GM12878 (cell line): ENCODE results near the gene DAAM1. TPM values are rescaled to one million over a fixed set of nuclear protein-coding genes. Genes with fewer than 3 reads are reported as not detected.

Experiments
- ATAC-seq: fragments of 200-7000 bp; cut with Tn5 transposase; 3 replicates; pipeline ENCODE4 v1.9.1; 2020; ENCODE audit warnings: mild to moderate bottlenecking, moderate library complexity
- BruUV-seq: library from RNA; stranded (reverse); fragments of 400-500 nt; replicated peaks from 2 replicates; lab custom pipeline; 2021; lab: Mats Ljungman, UMichigan
- CTCF ChIA-PET: fragments of 300-600 bp; sonication (Branson Sonifier 250); formaldehyde crosslinking; extraction: SDS; loops from one replicate; lab custom pipeline; 2021; ENCODE audit warnings: inconsistent platforms; lab: Yijun Ruan, JAX
- POLR2A ChIA-PET: fragments of 350-600 bp; formaldehyde crosslinking; extraction: SDS; loops from one replicate; lab custom pipeline; 2021; ENCODE audit warnings: inconsistent platforms; lab: Charles Lee
- RAD21 ChIA-PET: fragments of 300-600 bp; sonication (Branson Sonifier 250); formaldehyde crosslinking; loops from one replicate; lab custom pipeline; 2023; ENCODE audit warnings: antibody characterized with exemption; ENCODE audit not compliant: unreplicated experiment; lab: Charles Lee
- SMC1A ChIA-PET: fragments of 300-600 bp; sonication (Branson Sonifier 250); formaldehyde crosslinking; loops from one replicate; lab custom pipeline; 2023; ENCODE audit not compliant: unreplicated experiment, uncharacterized antibody; lab: Charles Lee
- DNase-seq: peaks from one replicate; pipeline ENCODE4 v3.0.0-alpha.2; 2011; ENCODE audit warnings: low read depth, low spot score
- FAIRE-seq: peaks from 3 replicates; lab custom pipeline; 2011; peaks lifted over from hg19 to GRCh38; lab: Jason Lieb, UNC
- H2AFZ ChIP-seq: 2 replicates; pipeline ENCODE4 v1.6.0; 2011; ENCODE audit warnings: low read depth, low read length, control low read depth; ENCODE audit not compliant: control insufficient read depth
- H3K27ac ChIP-seq: 2 replicates; pipeline ENCODE4 v1.5.1; 2011; ENCODE audit warnings: control low read depth; ENCODE audit not compliant: control insufficient read depth, insufficient read depth
- H3K27me3 ChIP-seq, 2 experiments: replicated peaks in 1 of 2; 2 replicates each; pipeline versions ENCODE4 v1.6.0 to v1.6.1; 2011; ENCODE audit warnings: low read length in 1 of 2; ENCODE audit not compliant: control insufficient read depth in 2 of 2, insufficient read depth in 2 of 2
- H3K36me3 ChIP-seq, 2 experiments: 2 replicates each; pipeline ENCODE4 v1.5.1; 2011; ENCODE audit warnings: low read length in 1 of 2; ENCODE audit not compliant: control insufficient read depth in 2 of 2, insufficient read depth in 2 of 2
- H3K4me1 ChIP-seq: 2 replicates; pipeline ENCODE4 v1.6.1; 2011; ENCODE audit warnings: mild to moderate bottlenecking, low read length, moderate library complexity, mixed read lengths; ENCODE audit not compliant: control insufficient read depth, insufficient read depth
- H3K4me2 ChIP-seq: 2 replicates; pipeline ENCODE4 v1.6.0; 2011; ENCODE audit warnings: control low read depth; ENCODE audit not compliant: control insufficient read depth, insufficient read depth
- H3K4me3 ChIP-seq: fragments of 200-600 bp; sonication (generic); 2 replicates; pipeline ENCODE4 v1.5.1; 2016
- H3K79me2 ChIP-seq: 2 replicates; pipeline ENCODE4 v1.6.0; 2011; ENCODE audit warnings: low read length; ENCODE audit not compliant: control insufficient read depth, insufficient read depth
- H3K9ac ChIP-seq: 2 replicates; pipeline ENCODE4 v1.8.0; 2011; ENCODE audit warnings: low read length, control low read depth, mixed read lengths; ENCODE audit not compliant: control insufficient read depth, insufficient read depth
- H3K9me3 ChIP-seq: replicated peaks from 3 replicates; pipeline ENCODE4 v1.5.1; 2011; ENCODE audit warnings: mild to moderate bottlenecking, low read length; ENCODE audit not compliant: control insufficient read depth, insufficient read depth
- H4K20me1 ChIP-seq: 2 replicates; pipeline ENCODE4 v1.6.0; 2011; ENCODE audit not compliant: control insufficient read depth, insufficient read depth
- ATF7 ChIP-seq: fragments of 450-650 bp; IDR thresholded peaks from 2 replicates; pipeline ENCODE4 v1.6.1; 2016; ENCODE audit warnings: low read depth, mild to moderate bottlenecking
- BCL11A ChIP-seq: IDR thresholded peaks from 2 replicates; pipeline ENCODE4 v1.6.1; 2011; ENCODE audit warnings: low read depth, low read length
- BHLHE40 ChIP-seq, 2 experiments: fragments of 450-650 bp in 1 of 2; IDR thresholded peaks; 2 replicates each; pipeline ENCODE4 v1.6.1; 2011 to 2017; ENCODE audit warnings: low read depth in 2 of 2, borderline replicate concordance in 1 of 2, improper control_type of control experiment in 1 of 2, low read length in 1 of 2, mild to moderate bottlenecking in 1 of 2
- CREM ChIP-seq: IDR thresholded peaks from 2 replicates; pipeline ENCODE4 v1.6.1; 2014; ENCODE audit warnings: antibody characterized with exemption, low read depth
- DPF2 ChIP-seq: fragments of 450-650 bp; IDR thresholded peaks from 2 replicates; pipeline ENCODE4 v1.6.1; 2017; ENCODE audit warnings: mild to moderate bottlenecking
- EED ChIP-seq: sonication (generic); IDR thresholded peaks from 2 replicates; pipeline ENCODE4 v1.6.1; 2016; ENCODE audit warnings: antibody characterized with exemption, low read depth
- FOXM1 ChIP-seq: IDR thresholded peaks from 2 replicates; pipeline ENCODE4 v1.6.1; 2012; ENCODE audit warnings: low read depth, mild to moderate bottlenecking, inconsistent platforms, low read length, moderate library complexity
- GATAD2B ChIP-seq: fragments of 450-650 bp; conservative IDR thresholded peaks from 2 replicates; pipeline ENCODE4 v1.6.1; 2017; ENCODE audit warnings: low read depth, mild to moderate bottlenecking, moderate library complexity
- HCFC1 ChIP-seq: fragments of 150-350 bp; IDR thresholded peaks from 2 replicates; pipeline ENCODE4 v1.6.1; 2014; ENCODE audit warnings: low read length
- HDGF ChIP-seq: fragments of 450-650 bp; IDR thresholded peaks from 2 replicates; pipeline ENCODE4 v1.6.1; 2016; ENCODE audit warnings: antibody characterized with exemption
- IKZF1 ChIP-seq: fragments of 450-650 bp; conservative IDR thresholded peaks from 2 replicates; pipeline ENCODE4 v1.6.1; 2017; ENCODE audit warnings: antibody characterized with exemption, mild to moderate bottlenecking
- IKZF2 ChIP-seq, 2 experiments: fragments of 450-650 bp; IDR thresholded peaks; 2 replicates each; pipeline ENCODE4 v1.6.1; 2017; ENCODE audit warnings: mild to moderate bottlenecking in 2 of 2, moderate library complexity in 2 of 2
- IRF4 ChIP-seq: IDR thresholded peaks from 2 replicates; pipeline ENCODE4 v1.6.1; 2011; ENCODE audit warnings: low read depth, low read length
- MEF2B ChIP-seq: fragments of 450-650 bp; IDR thresholded peaks from 2 replicates; pipeline ENCODE4 v1.6.1; 2018; ENCODE audit warnings: mild to moderate bottlenecking, moderate library complexity; ENCODE audit not compliant: partially characterized antibody, poor library complexity, severe bottlenecking
- RUNX3 ChIP-seq: IDR thresholded peaks from 2 replicates; pipeline ENCODE4 v1.6.1; 2012; ENCODE audit warnings: low read length, inconsistent platforms
- YBX1 ChIP-seq: fragments of 450-650 bp; IDR thresholded peaks from 2 replicates; pipeline ENCODE4 v1.6.1; 2016; ENCODE audit warnings: antibody characterized with exemption
- YY1 ChIP-seq: IDR thresholded peaks from 2 replicates; pipeline ENCODE4 v1.6.1; 2011; ENCODE audit warnings: low read depth, mild to moderate bottlenecking, low read length
- WGBS: methylation state at CpG from one replicate; pipeline ENCODE4 v1.1.6; 2016; ENCODE audit warnings: low lambda C conversion rate; ENCODE audit not compliant: insufficient replicate concordance, insufficient coverage; ENCODE audit errors: missing lambda C conversion rate; 5-methylcytosine and 5-hydroxymethylcytosine counted together
- in situ Hi-C: fragments of 300-500 bp; cut with MboI; formaldehyde crosslinking; loops from 9 replicates; pipeline ENCODE4 v1.14.3; 2018; ENCODE audit warnings: mixed read lengths
- intact Hi-C: fragments of 100-400 bp; cut with micrococcal nuclease; formaldehyde crosslinking; loops from one replicate; pipeline ENCODE4 v1.14.2; 2022; ENCODE audit not compliant: unreplicated experiment
- polyA plus RNA-seq, 11 experiments: library from polyadenylated mRNA; depleted of rRNA in 4 of 11; unstranded in 6 of 11; stranded (reverse) in 5 of 11; fragments of >200 nt; fragmentation: Nextera tagmentation in 4 of 11; fragmentation: Illumina TruSeq in 1 of 11; extraction: Ambion mirVana in 4 of 11; extraction: Trizol in 1 of 11; gene quantifications; 1 replicate in 1 of 11; 2 replicates in 10 of 11; pipeline versions ENCODE4 v1.2.1 to v1.2.3, GENCODE V29; 2011 to 2016; ENCODE audit warnings: inconsistent platforms in 2 of 11, missing spikeins in 2 of 11, low read depth in 1 of 11
- total RNA-seq, 4 experiments: library from RNA; depleted of rRNA in 3 of 4; stranded (reverse); fragments of >200 nt in 3 of 4; fragmentation: Illumina TruSeq in 1 of 4; extraction: Trizol in 1 of 4; gene quantifications; 2 replicates each; pipeline versions ENCODE4 v1.2.1 to v1.2.3, GENCODE V29; 2013 to 2021
- TF ChIP-seq, protein P1 (sequence below): fragments of 450-650 bp; IDR thresholded peaks from 2 replicates; pipeline ENCODE4 v1.6.1; 2017; ENCODE audit warnings: low read depth, mild to moderate bottlenecking, moderate library complexity
- TF ChIP-seq, protein P2 (sequence below): fragments of 450-650 bp; IDR thresholded peaks from 2 replicates; pipeline ENCODE4 v1.6.1; 2017; ENCODE audit warnings: mild to moderate bottlenecking, moderate library complexity

Gene DAAM1
- total and polyA plus RNA-seq, 10 of the 15 experiments (the other 5 are each of a cell fraction or from before 2014, with no cell fraction given) = 13.8 to 32.4 (median 24.2) TPM

DNA sequence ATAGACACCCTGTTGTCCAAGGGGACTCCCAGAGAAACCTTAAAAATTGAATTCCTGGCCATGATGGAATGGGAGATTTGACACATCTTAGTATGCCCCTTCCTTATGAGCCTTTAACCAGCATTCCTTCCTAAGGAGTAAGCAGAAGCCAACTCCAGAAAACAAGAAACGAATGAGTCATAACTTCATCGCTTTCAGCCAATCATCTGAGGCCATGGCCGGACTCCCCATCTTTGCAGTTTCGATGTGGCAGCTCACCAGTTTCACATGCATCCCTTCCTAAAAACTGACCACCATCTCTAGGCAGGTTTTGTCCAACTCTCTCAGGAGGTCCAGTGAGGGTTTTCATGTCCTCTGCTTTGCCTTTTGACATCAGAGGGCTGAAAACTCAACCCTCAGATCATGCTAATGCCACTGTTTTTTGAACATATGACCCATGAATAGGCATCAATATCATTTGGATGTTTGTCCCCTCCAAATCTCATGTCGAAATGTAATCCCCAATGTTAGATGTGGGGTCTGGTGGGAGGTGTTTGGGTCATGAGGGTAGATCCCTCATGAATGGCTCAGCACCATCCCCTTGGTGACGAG is 19.9 kb downstream of the DAAM1 start:
- no peak overlapping the region for H3K4me2 ChIP-seq
- FAIRE-seq (peak; percentile 90), ATAC-seq (peak; percentile 84), DNase-seq (peak; percentile 65)
- no peaks in the 10 kb centered on the region for H3K27me3 ChIP-seq
- intact Hi-C loops = loop anchor here (2.0 kb wide), 1 partner anchor 36 kb away; no protein-coding TSS in a partner anchor
- no peaks in the 10 kb centered on the region for H4K20me1 ChIP-seq
- H3K9me3 ChIP-seq = no peaks in the 10 kb centered on the region
- no peak overlapping the region for H3K4me3 ChIP-seq
- H3K4me1 ChIP-seq = peaks cover 8% of the 10 kb centered on the region; the same call in 1 of the 2 replicates
- in situ Hi-C loops = no loop called here
- RAD21 ChIA-PET = interaction anchor here (0.7 to 0.8 kb wide), 2 partner anchors 37 to 44 kb away, joined by 3 read pairs; no protein-coding TSS in a partner anchor
- no TSS peak for BruUV-seq
- SMC1A ChIA-PET = interaction anchor here (1.0 to 3.7 kb wide), 6 partner anchors 10 to 67 kb away, joined by 3 to 19 read pairs (median 9); no protein-coding TSS in a partner anchor
- 65% methylated on average over 6 of the region's 6 CpGs for WGBS
- H3K36me3 ChIP-seq = no peaks in the 10 kb centered on the region
- H3K27ac ChIP-seq = peak overlapping the region; percentile 62; the same call in 1 of the 2 replicates
- POLR2A ChIA-PET = interaction anchor here (1.4 to 2.6 kb wide), 2 partner anchors 15 to 36 kb away, joined by 3 to 8 read pairs; no protein-coding TSS in a partner anchor
- CTCF ChIA-PET = no interaction called here
- H2AFZ ChIP-seq = no peak overlapping the region
- H3K79me2 ChIP-seq = peaks cover 4% of the 10 kb centered on the region; the same call in 1 of the 2 replicates
- H3K9ac ChIP-seq = no peak overlapping the region
- TF ChIP-seq HDGF (peak; percentile 25; the same call in 1 of the 2 replicates), HCFC1 (no peak), GATAD2B (peak; percentile 69; the same call in 1 of the 2 replicates), IKZF1 (peak; percentile 87), RUNX3 (peak; percentile 29; the same call in 1 of the 2 replicates), YY1 (0 out of 2 replicates have a peak, but pooled peaks have one; percentile 14), DPF2 (peak; percentile 54), ATF7 (peak; percentile 35; the same call in 1 of the 2 replicates), MEF2B (no peak), BCL11A (0 out of 2 replicates have a peak, but pooled peaks have one; percentile 43), BHLHE40 (IDR thresholded peaks at IDR 0.05; ENCODE audit: borderline replicate concordance in 1 of 2, low read depth in 2 of 2, low read length in 1 of 2) (peak in 1 of 2 experiments; percentile 23; a peak in 1 of 4 replicates), IKZF2 (IDR thresholded peaks at IDR 0.05) (peak; percentile 80 to 84), YBX1 (no peak), CREM (0 out of 2 replicates have a peak, but pooled peaks have one; percentile 12), IRF4 (peak; percentile 75), FOXM1 (no peak), EED (peak; percentile 76)
- TF ChIP-seq, protein P1, sequence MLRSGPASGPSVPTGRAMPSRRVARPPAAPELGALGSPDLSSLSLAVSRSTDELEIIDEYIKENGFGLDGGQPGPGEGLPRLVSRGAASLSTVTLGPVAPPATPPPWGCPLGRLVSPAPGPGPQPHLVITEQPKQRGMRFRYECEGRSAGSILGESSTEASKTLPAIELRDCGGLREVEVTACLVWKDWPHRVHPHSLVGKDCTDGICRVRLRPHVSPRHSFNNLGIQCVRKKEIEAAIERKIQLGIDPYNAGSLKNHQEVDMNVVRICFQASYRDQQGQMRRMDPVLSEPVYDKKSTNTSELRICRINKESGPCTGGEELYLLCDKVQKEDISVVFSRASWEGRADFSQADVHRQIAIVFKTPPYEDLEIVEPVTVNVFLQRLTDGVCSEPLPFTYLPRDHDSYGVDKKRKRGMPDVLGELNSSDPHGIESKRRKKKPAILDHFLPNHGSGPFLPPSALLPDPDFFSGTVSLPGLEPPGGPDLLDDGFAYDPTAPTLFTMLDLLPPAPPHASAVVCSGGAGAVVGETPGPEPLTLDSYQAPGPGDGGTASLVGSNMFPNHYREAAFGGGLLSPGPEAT = peak; percentile 61
- TF ChIP-seq, protein P2, sequence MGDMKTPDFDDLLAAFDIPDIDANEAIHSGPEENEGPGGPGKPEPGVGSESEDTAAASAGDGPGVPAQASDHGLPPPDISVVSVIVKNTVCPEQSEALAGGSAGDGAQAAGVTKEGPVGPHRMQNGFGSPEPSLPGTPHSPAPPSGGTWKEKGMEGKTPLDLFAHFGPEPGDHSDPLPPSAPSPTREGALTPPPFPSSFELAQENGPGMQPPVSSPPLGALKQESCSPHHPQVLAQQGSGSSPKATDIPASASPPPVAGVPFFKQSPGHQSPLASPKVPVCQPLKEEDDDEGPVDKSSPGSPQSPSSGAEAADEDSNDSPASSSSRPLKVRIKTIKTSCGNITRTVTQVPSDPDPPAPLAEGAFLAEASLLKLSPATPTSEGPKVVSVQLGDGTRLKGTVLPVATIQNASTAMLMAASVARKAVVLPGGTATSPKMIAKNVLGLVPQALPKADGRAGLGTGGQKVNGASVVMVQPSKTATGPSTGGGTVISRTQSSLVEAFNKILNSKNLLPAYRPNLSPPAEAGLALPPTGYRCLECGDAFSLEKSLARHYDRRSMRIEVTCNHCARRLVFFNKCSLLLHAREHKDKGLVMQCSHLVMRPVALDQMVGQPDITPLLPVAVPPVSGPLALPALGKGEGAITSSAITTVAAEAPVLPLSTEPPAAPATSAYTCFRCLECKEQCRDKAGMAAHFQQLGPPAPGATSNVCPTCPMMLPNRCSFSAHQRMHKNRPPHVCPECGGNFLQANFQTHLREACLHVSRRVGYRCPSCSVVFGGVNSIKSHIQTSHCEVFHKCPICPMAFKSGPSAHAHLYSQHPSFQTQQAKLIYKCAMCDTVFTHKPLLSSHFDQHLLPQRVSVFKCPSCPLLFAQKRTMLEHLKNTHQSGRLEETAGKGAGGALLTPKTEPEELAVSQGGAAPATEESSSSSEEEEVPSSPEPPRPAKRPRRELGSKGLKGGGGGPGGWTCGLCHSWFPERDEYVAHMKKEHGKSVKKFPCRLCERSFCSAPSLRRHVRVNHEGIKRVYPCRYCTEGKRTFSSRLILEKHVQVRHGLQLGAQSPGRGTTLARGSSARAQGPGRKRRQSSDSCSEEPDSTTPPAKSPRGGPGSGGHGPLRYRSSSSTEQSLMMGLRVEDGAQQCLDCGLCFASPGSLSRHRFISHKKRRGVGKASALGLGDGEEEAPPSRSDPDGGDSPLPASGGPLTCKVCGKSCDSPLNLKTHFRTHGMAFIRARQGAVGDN = peak; percentile 73
